DOHH2 (cell line): ENCODE results near the gene PCDHGA6.

Source experiments
- H3F3A ChIP-seq: fragments of 200-600 bp; sonication (generic), shearing (Covaris generic); 2 replicates; pipeline ENCODE4 v1.6.0; 2016; ENCODE audit warnings: antibody characterized with exemption, mild to moderate bottlenecking; ENCODE audit not compliant: control insufficient read depth, insufficient read depth
- H3K27ac ChIP-seq: fragments of 200-600 bp; sonication (generic); 2 replicates; pipeline ENCODE4 v1.5.1; 2014; ENCODE audit warnings: low read depth, mild to moderate bottlenecking, low read length, moderate library complexity
- H3K27me3 ChIP-seq: fragments of 200-600 bp; sonication (generic); 2 replicates; pipeline ENCODE4 v1.6.1; 2014; ENCODE audit warnings: mild to moderate bottlenecking, low read length, mixed read lengths; ENCODE audit not compliant: control insufficient read depth
- H3K36me3 ChIP-seq: fragments of 200-600 bp; sonication (generic); 2 replicates; pipeline ENCODE4 v1.6.1; 2014; ENCODE audit warnings: mild to moderate bottlenecking, low read length, moderate library complexity, mixed read lengths; ENCODE audit not compliant: control insufficient read depth
- H3K4me1 ChIP-seq: fragments of 200-600 bp; sonication (generic); 2 replicates; pipeline ENCODE4 v1.6.1; 2014; ENCODE audit warnings: mild to moderate bottlenecking, low read length, mixed read lengths; ENCODE audit not compliant: control insufficient read depth
- H3K4me2 ChIP-seq: fragments of 200-600 bp; sonication (generic); 2 replicates; pipeline ENCODE4 v1.6.0; 2014; ENCODE audit warnings: mild to moderate bottlenecking, low read length, moderate library complexity
- H3K4me3 ChIP-seq: fragments of 200-600 bp; sonication (generic); 2 replicates; pipeline ENCODE4 v1.5.1; 2014; ENCODE audit warnings: mild to moderate bottlenecking, low read length, mixed read lengths
- H3K79me2 ChIP-seq: fragments of 200-600 bp; sonication (generic); 2 replicates; pipeline ENCODE4 v1.6.1; 2014; ENCODE audit warnings: mild to moderate bottlenecking, low read length, mixed read lengths; ENCODE audit not compliant: control insufficient read depth
- H3K9me2 ChIP-seq: fragments of 200-600 bp; sonication (generic); replicated peaks from 2 replicates; pipeline ENCODE4 v1.6.1; 2014; ENCODE audit warnings: mild to moderate bottlenecking, low read length, mixed read lengths; ENCODE audit not compliant: control insufficient read depth
- H3K9me3 ChIP-seq: fragments of 200-600 bp; sonication (generic); 2 replicates; pipeline ENCODE4 v1.6.1; 2014; ENCODE audit warnings: antibody characterized with exemption, low read length, mixed read lengths; ENCODE audit not compliant: control insufficient read depth, insufficient read depth
- H4K20me1 ChIP-seq: fragments of 200-600 bp; sonication (generic); 2 replicates; pipeline ENCODE4 v1.6.0; 2014; ENCODE audit warnings: low read depth, mild to moderate bottlenecking, antibody characterized with exemption, low read length, moderate library complexity; ENCODE audit not compliant: control insufficient read depth, insufficient read depth
- CTCF ChIP-seq: fragments of 200-600 bp; sonication (generic); IDR thresholded peaks from one replicate; pipeline ENCODE4 v1.5.1; 2014; ENCODE audit warnings: antibody characterized with exemption, mild to moderate bottlenecking, low read depth, low read length; ENCODE audit not compliant: poor library complexity, severe bottlenecking
- EZH2phosphoT487 ChIP-seq: fragments of 200-600 bp; sonication (generic); IDR thresholded peaks from 2 replicates; pipeline ENCODE4 v1.6.1; 2017; ENCODE audit warnings: borderline replicate concordance, mild to moderate bottlenecking, antibody characterized with exemption, low read length, moderate library complexity, mixed read lengths

Gene PCDHGA6

GRCh38 chr5:141422742-141423291 lies 49.1 kb downstream of the PCDHGA6 start:
- Histone ChIP-seq H3F3A (no peaks in the 10 kb centered on the region; the same call in 1 of the 2 replicates), H3K36me3 (peaks cover 11% of the 10 kb centered on the region; the same call in 1 of the 2 replicates), H3K9me3 (peaks cover 42% of the 10 kb centered on the region; the same call in 1 of the 2 replicates), H3K9me2 (no peaks in the 10 kb centered on the region), H3K4me3 (no peak overlapping the region), H3K27ac (no peak overlapping the region), H3K4me2 (no peak overlapping the region), H4K20me1 (no peaks in the 10 kb centered on the region), H3K79me2 (no peaks in the 10 kb centered on the region), H3K27me3 (no peaks in the 10 kb centered on the region), H3K4me1 (0 out of 2 replicates have a peak, but pooled peaks cover 3% of the 10 kb centered on the region)
- no peak for TF ChIP-seq CTCF
- no peak for TF ChIP-seq EZH2phosphoT487

GRCh38 chr5:141427783-141428426 lies 54.2 kb downstream of the PCDHGA6 start:
- Histone ChIP-seq H3K36me3 (peaks cover 24% of the 10 kb centered on the region), H3K4me3 (no peak overlapping the region), H4K20me1 (no peaks in the 10 kb centered on the region), H3K4me2 (no peak overlapping the region), H3K27me3 (no peaks in the 10 kb centered on the region), H3K79me2 (no peaks in the 10 kb centered on the region), H3K27ac (no peak overlapping the region), H3F3A (peaks cover 6% of the 10 kb centered on the region; the same call in 1 of the 2 replicates), H3K9me2 (no peaks in the 10 kb centered on the region), H3K9me3 (peaks cover 19% of the 10 kb centered on the region), H3K4me1 (0 out of 2 replicates have a peak, but pooled peaks cover 3% of the 10 kb centered on the region)
- TF ChIP-seq EZH2phosphoT487 (no peak), CTCF (no peak)
